Renal cortex interstitium (tissue), 11 donors: ENCODE results near the gene PNMA8C. TPM values are rescaled to one million over a fixed set of nuclear protein-coding genes. Genes with fewer than 3 reads are reported as not detected.
"Not testable (repeated sequence)": the region's sequence is repeated elsewhere in the genome, so short reads cannot be mapped to it uniquely, and the experiment has no call there.

Experiments used
- DNase-seq, 11 donors: peaks; one replicate each; pipeline ENCODE4 v3.0.0-alpha.2; 2013; ENCODE audit warnings: low read depth in 9 of 11, low spot score in 4 of 11; ENCODE audit errors: extremely low read depth in 1 of 11
- polyA plus RNA-seq, 3 donors: library from polyadenylated mRNA; unstranded; fragments of 120-200 nt; gene quantifications; one replicate each; pipeline ENCODE4 v1.2.1, GENCODE V29; 2013; ENCODE audit not compliant: insufficient read length in 3 of 3

Gene PNMA8C
- polyA plus RNA-seq, 3 donors = 0.62 to 0.88 (median 0.83) TPM

DNA sequence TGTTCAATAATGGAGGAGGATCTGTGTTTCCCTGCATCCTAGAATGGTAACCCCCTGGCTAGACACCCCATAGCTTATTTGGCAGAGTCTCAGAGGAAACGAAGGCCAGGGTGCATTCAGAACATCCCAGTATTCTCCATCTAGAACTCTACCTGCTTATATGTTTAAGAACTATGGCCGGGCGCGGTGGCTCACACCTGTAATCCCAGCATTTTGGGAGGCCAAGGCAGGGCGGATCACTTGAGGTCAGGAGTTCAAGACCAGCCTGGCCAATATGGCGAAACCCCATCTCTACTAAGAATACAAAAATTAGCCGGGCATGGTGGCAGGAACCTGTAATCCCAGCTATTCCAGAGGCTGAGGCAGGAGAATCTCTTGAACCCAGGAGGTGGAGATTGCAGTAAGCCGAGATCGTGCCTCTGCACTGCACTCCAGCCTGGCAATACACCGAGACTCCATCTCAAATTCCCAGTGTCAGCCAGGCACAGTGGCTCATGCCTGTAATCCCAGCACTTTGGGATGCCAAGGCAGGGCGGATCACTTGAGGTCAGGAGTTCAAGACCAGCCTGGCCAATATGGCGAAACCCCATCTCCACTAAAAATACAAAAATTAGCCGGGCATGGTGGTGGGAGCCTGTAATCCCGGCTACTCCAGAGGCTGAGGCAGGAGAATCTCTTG is 30.8 kb downstream of the PNMA8C start:
- DNase-seq = not testable (repeated sequence)

DNA sequence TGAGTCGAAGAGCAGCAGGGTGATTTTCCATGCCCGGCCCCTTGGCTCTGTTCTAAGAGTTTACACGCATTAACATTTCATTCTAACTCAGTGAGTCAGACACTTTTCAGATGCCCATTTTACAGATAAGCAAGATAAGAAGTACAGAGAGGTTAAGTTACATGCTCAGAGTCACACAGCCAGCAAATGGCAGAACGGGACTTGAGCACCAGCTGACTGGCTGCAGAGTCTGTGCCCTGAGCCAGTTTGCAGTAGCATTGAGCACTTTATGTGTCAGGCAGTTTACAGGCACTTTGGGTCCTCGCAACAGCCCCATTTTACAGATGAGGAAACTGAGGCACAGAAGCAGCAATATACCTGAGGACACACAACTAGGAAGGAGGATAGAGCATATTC is 34.3 kb downstream of the PNMA8C start:
- DNase-seq = no peak

DNA sequence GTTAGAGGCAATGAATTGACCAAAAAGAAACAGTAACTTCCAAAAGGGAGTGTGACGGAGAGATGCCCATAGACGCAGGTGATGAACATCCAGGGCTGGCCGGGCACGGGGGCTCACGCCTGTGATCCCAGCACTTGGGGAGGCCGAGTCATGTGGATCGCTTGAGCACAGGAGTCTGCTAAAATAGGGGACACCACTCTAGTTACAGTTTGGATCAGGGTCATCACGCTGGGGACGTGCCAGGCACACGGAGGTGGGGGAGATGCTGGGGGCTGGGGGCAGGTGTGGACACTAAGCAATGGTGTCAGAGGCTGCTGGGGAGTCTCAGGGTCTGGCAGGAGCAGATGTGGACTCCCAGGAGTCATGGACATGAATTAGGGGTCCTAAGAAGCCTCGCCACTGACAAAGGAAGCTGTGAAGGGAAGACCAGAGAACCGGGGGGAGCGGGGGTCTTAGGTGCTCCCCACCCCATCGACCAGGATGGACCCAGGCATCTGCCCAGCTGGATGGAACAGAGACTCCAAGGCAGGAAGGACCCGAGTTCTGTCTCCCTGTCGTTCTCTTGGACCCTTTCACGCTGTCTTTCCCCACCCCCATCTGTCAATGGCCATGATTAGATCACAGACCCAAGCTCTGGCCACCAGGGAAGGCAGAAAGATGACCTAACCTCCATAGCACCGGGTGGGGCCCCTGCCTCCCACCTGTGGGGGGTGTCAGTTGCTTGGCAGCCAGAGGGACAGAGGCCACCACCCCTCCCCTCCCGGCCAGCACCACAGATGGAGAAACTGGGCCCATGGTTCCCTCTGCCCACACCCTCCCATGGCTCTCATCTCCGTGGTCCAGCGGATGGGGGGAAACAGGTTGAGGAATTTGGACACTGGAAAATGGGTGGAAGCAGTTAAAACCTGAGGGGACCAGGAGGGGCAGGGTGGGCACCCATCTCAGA is 35.0 kb downstream of the PNMA8C start:
- no peak for DNase-seq

DNA sequence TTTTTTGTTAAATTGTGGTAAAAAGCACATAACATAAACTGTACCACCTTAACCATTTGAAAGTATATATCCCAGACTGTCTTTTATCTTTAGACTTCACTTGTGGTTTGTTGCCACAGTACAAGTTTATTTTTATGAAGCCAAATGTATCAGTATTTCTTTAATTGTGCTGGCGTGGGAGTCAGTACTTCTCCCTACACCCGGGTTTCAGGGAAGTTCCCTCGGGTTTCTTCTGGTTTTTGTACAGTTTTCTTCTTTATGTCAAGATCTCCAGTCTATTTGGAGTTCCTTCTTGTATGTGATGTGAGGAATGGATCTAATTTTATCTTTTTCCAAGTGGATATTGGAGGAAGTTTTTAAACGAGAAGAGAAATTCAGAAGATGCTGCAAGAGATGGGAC is 35.9 kb downstream of the PNMA8C start:
- DNase-seq = no peak

DNA sequence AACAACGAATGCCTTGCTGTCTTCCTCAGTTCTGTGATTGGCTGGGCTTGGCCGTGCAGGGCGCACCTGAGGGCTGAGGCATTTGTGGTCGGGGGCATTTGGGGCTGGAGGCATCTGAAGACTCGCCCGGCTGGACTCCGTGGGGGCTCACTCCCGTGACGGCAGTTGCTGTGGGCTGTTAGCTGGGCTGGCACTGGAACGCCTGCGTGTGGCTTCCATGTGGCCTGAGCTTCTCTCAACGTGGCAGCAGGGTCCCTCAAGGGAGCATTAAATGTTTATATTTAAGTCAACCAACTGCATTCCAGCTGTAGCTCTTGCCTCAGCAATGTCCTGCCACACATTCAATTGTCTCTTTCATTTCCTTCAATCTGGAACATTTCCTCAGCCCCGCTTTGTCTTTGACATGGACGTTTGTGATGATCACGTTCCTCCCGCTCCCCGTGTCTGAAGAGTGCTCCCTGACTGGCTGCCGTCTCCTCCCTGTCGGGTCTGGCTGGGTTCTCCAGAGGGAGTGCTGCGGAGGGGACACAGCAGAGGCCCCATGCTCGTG is 36.4 kb downstream of the PNMA8C start:
- peak in 1 of 11 donors; percentile 57 for DNase-seq

DNA sequence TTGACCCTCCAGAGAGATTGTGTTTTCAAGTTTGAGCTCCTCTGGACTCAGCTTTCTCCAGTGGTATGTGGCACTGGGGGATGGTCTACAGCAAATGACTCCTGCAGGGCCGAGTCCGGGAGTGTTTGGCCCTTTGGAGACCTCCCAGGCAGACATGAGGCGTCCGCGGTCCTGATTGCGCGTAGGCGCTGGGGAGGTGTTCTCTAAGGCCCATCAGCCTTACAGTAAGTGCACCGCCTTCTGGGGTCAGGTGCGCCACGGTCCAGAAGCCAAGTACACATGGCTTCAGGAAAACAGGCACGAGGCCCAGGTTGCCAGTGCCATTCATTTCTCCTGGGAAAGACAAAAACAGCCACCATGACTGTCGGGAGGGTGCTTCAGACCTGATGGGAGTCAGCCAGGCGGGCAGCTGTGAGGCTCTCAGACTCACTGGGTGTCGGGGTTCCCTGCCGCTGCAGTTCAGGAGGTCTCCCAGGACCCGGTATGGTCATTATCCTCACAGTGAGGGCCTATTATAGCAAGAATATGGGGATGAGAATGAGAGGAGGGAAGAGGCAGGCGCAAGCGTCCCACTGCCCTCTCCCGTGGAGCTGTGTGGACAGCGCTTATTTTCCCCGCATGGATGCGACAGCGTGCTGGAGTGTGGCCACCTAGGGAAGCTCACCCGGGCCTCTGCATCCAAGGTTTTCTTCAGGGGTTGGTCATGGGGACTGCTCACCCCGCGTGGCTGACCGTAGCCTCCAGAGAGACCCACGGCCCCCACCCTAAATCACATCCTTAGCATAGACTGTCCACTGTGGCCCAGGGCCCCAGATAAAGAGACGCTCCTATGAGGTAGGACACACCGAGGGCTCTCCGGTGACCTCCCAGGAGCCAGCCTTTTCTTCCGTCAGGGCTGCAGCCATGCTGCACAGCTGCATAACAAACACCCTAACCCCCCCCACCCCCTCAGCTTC is 37.2 kb downstream of the PNMA8C start:
- DNase-seq = no peak

DNA sequence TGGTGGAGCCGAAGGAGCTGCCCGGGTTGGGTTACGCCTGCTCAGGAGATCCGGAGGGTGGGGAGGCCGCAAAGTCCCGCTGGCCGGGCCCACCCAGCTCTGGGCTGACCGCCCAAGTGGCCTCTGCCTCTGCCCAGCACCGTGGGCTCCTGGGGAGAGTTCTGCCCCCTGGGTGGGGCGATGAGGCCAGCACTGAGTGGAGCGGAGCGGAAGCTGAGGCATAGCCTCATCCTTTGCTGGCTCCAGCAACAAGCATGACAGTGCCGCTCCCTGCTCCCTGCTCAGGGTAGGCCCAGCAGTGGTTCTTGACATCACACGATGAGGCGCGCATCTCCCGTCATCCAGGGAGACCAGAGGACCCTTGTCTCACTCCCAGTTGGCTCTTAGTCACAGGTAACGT is 37.9 kb downstream of the PNMA8C start:
- no peak for DNase-seq

DNA sequence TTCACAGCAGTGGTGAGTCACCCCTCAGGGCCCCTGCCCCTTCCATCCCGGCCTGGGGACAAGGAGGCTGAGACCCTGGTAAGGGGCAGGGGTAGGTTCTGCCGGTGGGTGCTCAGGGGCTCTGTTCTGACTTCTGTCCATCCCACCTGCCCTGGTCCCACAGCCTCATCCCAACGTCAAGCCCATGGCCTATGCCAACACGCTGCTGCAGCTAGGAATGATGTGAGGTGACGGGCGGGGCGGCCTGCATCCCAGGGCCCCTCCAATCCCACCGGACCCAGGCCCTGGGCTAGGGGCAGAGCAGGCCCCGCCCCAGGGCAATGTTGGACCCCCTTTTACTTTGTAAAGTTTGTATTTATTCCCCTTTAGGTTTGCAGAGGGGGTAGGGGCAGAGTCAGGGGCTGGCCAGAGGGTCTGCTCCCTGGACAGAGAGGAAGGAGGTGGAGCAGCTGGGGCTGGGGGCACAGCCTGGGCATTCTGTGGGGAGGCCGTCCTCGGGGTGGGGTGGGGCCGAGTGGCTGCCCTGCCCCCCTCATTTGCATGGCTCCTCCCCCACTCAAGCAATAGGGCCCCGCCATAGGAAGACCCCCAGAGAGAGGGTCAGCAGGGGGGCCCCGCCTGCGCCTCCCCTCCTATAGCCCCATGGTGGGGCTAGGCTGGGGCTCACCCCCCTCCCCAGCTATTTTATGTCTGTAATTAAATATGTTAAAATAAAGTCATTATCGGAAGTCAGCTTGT is 38.4 kb downstream of the PNMA8C start:
- no peak for DNase-seq

DNA sequence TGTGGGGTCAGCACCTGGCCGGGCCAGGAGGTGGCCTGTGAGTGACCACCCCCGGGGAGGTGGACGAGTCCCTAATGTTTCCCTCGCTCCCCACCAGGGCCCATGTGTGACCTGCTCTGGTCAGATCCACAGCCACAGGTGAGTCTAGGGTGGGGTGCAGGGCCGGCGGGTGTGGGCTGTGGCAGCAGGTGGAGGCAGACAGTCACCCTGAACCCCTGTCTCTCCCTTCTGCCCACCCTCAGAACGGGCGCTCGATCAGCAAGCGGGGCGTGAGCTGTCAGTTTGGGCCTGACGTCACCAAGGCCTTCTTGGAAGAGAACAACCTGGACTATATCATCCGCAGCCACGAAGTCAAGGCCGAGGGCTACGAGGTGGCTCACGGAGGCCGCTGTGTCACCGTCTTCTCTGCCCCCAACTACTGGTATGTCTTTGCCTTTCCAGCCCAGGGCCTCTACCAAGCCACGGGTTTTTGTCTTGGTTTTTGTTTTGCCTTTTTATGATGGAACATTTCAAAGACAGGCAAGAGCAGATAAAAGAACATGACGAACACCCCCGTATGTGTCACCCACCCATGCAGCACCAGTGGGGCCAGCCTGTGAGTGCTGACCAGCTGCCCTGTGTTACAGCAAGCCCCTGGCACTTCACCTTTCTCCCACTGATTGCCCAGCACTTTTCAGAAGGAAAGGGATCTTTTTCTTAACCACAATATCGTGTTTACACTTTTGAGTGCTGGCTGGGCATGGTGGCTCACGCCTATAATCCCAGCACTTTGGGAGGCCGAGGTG is 40.2 kb downstream of the PNMA8C start:
- DNase-seq = no peak

DNA sequence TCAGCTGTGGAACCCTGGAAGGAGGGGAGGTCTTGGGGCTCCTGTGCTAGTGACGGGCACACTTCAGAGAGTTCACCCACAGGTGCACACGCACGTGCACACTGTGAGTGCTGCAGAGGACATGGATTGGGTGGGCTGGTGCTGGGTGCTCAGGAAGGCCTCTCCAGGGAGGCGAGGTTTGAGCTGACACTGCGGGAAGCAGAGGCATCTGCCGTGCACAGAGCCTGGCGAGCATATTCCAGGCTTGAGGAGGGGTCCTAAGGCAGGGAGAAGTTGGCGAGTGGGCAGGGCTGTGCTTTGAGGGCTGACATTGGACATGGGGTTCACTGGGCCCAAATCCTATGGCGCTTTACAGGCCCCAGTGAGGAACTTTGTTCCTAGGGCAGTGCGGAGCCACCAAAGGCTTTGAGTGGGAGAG is 41.0 kb downstream of the PNMA8C start:
- no peak for DNase-seq

DNA sequence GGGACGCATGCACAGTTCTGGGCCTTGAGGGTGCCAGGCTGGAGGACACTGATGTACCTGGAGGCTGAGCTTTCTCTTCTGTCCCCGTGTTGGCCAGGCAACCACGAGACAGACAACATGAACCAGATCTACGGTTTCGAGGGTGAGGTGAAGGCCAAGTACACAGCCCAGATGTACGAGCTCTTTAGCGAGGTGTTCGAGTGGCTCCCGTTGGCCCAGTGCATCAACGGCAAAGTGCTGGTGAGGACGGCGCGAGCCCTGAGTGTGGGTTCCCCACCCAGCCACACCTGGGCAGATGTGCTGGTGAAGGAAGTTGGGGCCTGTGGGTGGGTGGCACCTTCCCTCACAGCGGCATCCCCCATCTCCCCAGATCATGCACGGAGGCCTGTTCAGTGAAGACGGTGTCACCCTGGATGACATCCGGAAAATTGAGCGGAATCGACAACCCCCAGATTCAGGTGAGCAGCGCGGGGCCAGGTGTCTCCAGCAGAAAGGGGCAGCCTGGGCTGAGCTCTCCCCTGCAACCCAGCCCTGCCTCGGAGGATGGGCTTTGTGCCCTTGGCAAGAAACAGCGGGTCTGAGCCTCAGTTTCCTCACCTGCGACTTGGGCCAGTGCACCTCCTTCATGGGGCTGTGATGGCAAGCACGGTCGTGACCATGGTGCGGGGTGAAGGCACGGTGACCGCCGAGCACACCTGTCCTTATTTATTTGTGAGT is 41.6 kb downstream of the PNMA8C start:
- no peak for DNase-seq

DNA sequence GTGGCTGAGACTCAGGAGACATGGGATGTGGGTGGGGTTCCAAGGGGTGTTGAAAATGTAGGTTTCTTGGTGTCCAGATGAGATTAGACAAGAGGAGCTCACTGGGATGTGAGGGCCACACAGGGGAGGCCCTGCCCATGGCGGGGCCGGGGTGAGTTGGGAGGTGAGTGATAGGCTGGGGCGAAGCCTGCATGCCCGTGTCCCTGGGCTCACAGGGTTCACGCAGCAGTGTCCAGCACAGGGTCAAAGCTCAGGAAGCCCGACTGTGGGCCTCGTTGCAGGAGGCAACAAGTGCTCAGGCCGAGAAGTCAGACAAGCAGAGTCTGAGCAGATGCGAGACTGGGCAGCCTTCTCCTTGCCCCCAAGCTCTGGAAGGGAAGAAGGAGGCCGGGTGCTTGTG is 42.6 kb downstream of the PNMA8C start:
- DNase-seq = no peak

DNA sequence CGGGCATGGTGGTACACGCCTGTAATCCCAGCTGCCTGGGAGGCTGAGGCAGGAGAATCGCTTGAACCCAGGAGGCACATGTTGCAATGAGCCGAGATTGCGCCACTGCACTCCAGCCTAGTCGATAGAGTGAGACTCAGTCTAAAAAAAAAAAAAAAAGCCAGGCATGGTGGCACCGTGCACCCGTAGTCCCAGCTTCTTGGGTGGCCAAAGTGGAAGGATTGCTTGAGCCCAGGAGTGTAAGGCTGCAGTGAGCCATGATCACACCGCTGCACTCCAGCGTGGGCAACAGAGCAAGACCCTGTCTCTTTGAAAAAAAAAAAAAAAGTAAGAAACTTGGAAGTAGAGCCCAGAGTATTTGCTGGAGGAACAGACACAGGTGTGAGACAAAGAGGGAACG is 43.1 kb downstream of the PNMA8C start:
- DNase-seq = no peak

DNA sequence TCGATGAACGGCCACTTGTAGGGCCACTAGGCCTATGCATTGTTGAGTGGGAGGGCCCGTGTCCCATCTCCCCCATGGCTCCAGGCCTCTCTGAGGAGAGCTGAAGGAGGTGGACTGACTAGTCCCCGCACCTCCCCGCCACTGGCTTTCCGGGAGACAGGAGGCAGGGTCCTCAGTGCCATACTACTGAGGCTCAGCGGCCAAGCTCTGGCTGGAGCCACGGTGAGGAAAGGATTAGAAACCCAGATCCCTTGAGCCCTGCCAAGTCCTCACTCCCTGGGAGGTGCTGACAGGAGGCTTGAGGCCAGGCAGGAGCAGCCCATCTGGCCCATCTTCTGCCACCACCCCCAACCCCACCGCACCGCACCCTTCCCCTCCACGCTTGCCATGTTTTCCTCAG is 44.3 kb downstream of the PNMA8C start:
- DNase-seq = no peak

DNA sequence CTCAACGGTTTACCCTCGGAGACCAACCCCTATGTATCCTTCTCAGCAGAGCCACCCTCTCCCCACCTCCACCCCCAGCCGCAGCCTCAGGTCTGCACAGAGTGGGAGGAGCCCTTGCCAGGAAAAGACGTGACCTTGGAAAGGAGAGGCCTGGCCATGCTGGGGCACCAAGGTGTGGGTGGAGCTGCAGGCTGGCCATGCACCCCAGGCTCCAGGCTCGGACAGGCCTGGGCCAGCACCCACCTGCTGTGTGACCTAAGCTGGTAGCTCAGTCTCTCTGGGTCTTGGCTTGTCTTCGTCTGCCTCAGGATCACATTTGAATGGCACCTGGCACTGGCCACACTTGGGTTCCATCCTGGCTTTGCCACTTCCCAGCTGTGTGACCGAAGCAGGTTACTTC is 44.9 kb downstream of the PNMA8C start:
- DNase-seq = no peak

DNA sequence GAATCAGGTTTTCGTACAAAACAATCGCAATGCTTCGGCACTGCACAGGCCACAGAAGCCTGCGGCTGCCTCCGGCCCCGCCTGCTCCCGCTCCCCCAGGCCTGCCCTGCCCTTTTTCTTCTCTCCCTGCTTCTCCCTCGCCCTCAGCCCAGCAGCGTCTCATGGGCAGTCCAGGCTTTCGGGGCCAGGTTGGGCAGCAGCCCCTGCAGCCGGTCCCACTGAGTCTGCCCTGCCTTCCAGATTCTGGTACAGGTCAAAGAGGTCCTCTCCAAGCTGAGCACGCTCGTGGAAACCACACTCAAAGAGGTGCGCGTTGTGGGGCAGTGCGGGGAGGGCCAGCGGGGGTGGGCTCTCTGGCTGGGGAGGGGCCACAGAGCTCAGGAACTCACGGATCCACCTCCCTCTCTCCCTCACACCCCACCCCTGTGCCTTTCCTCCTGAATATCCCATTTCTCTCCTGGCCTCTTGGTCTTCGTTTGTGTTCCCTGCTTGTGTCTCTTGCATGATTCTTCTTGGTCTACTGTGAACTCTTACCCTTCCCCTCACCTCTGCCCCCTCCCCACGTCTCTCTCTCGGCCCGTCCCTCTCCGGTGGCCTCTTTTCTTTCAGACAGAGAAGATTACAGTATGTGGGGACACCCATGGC is 45.4 kb downstream of the PNMA8C start:
- no peak for DNase-seq
